Astrocyte (in vitro differentiated cells and primary cell): Measurements from ENCODE around the gene GSTT4. TPM values are rescaled to one million over a fixed set of nuclear protein-coding genes. Genes with fewer than 3 reads are reported as not detected.
"Not testable (repeated sequence)": the region's sequence is repeated elsewhere in the genome, so short reads cannot be mapped to it uniquely, and the experiment has no call there.

Experiments
- DNase-seq: peaks from one replicate; pipeline ENCODE4 v3.0.0-alpha.2; 2010; ENCODE audit warnings: low read depth
- FAIRE-seq: peaks from 2 replicates; lab custom pipeline; 2011; peaks lifted over from hg19 to GRCh38; lab: Jason Lieb, UNC
- H2AFZ ChIP-seq: 2 replicates; pipeline ENCODE4 v1.6.0; 2012; ENCODE audit warnings: low read depth, low read length, inconsistent platforms
- H3K27ac ChIP-seq: 2 replicates; pipeline ENCODE4 v1.5.1; 2011; ENCODE audit warnings: low read depth, low read length, inconsistent platforms
- H3K27me3 ChIP-seq: 2 replicates; pipeline ENCODE4 v1.6.0; 2011; ENCODE audit warnings: low read length, inconsistent platforms; ENCODE audit not compliant: insufficient read depth
- H3K36me3 ChIP-seq: 2 replicates; pipeline ENCODE4 v1.5.1; 2011; ENCODE audit warnings: low read length, inconsistent platforms; ENCODE audit not compliant: insufficient read depth
- H3K4me1 ChIP-seq: 2 replicates; pipeline ENCODE4 v1.5.1; 2011; ENCODE audit warnings: low read length, inconsistent platforms; ENCODE audit not compliant: insufficient read depth
- H3K4me2 ChIP-seq: 2 replicates; pipeline ENCODE4 v1.6.0; 2012; ENCODE audit warnings: low read length, inconsistent platforms
- H3K4me3 ChIP-seq: 2 replicates; pipeline ENCODE4 v1.5.1; 2011; ENCODE audit warnings: low read depth, mild to moderate bottlenecking, low read length, inconsistent platforms; ENCODE audit not compliant: insufficient read depth
- H3K79me2 ChIP-seq: 2 replicates; pipeline ENCODE4 v1.6.0; 2012; ENCODE audit warnings: mild to moderate bottlenecking, low read length, inconsistent platforms; ENCODE audit not compliant: insufficient read depth
- H3K9ac ChIP-seq: 2 replicates; pipeline ENCODE4 v1.6.0; 2012; ENCODE audit warnings: mild to moderate bottlenecking, low read length, inconsistent platforms
- H3K9me3 ChIP-seq: 2 replicates; pipeline ENCODE4 v1.5.1; 2012; ENCODE audit warnings: low read depth, mild to moderate bottlenecking, low read length, inconsistent platforms; ENCODE audit not compliant: insufficient read depth
- H4K20me1 ChIP-seq: 2 replicates; pipeline ENCODE4 v1.6.0; 2012; ENCODE audit warnings: low read length, inconsistent platforms; ENCODE audit not compliant: insufficient read depth
- H3K27ac Mint-ChIP-seq: one replicate; pipeline ENCODE4 v1.8.0; 2021; ENCODE audit warnings: mild to moderate bottlenecking, mixed read lengths; ENCODE audit not compliant: unreplicated experiment
- H3K27me3 Mint-ChIP-seq: one replicate; pipeline ENCODE4 v1.8.0; 2021; ENCODE audit warnings: low read depth, mixed read lengths; ENCODE audit not compliant: unreplicated experiment
- H3K36me3 Mint-ChIP-seq: one replicate; pipeline ENCODE4 v1.8.0; 2021; ENCODE audit warnings: low read depth, mixed read lengths; ENCODE audit not compliant: unreplicated experiment
- H3K4me1 Mint-ChIP-seq: one replicate; pipeline ENCODE4 v1.8.0; 2021; ENCODE audit warnings: low read depth, mixed read lengths; ENCODE audit not compliant: unreplicated experiment
- H3K4me3 Mint-ChIP-seq: one replicate; pipeline ENCODE4 v1.8.0; 2021; ENCODE audit warnings: mild to moderate bottlenecking, moderate library complexity, mixed read lengths; ENCODE audit not compliant: unreplicated experiment
- H3K9me3 Mint-ChIP-seq: one replicate; pipeline ENCODE4 v1.8.0; 2021; ENCODE audit warnings: mild to moderate bottlenecking, mixed read lengths; ENCODE audit not compliant: unreplicated experiment
- total RNA-seq: library from RNA; stranded (reverse); gene quantifications from 2 replicates; pipeline ENCODE4 v1.2.1, GENCODE V29; 2021

Gene GSTT4
- total RNA-seq, 1 donor from 2014 or later: not detected

DNA sequence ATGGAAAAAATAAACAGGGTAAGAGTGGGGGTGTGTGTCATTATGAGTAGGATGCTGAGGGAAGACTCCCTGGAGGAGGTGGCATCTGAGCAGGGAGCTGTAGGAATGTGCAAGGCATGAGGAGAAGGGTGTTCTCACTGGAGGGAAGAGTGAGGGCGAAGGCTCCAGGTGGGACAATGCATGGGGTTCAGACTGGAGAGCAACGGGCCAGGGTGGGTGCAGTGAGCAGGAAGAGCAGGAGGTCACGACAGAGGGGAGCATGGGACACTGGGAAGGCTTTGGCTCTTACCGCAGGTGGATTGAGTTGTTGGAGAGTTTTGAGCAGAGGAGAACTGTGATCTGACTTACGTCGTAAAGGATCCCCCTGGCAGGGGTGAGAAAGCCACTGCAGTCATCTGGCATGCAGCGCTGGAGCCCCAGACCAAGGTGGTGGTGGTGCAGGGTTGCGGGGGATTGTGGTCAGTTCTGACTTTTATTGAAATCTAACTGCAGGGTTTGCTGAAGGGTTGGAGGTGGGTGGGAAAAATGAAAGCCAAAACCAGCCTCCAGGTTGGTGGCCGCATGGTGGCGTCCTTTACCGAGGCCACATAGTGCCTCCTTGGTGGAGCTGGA, 52.4 kb downstream of the GSTT4 start:
- not testable (repeated sequence) for H3K27ac Mint-ChIP-seq, H3K9me3 Mint-ChIP-seq, H2AFZ ChIP-seq, H3K4me3 ChIP-seq, H3K79me2 ChIP-seq, H3K4me2 ChIP-seq, H3K4me1 Mint-ChIP-seq, H3K9me3 ChIP-seq, H4K20me1 ChIP-seq, H3K36me3 ChIP-seq, FAIRE-seq, H3K9ac ChIP-seq, H3K27ac ChIP-seq, DNase-seq, H3K27me3 ChIP-seq, H3K36me3 Mint-ChIP-seq, H3K4me1 ChIP-seq
- H3K4me3 Mint-ChIP-seq: peak overlapping the region; percentile 20
- H3K27me3 Mint-ChIP-seq: peaks cover 12% of the 10 kb centered on the region

DNA sequence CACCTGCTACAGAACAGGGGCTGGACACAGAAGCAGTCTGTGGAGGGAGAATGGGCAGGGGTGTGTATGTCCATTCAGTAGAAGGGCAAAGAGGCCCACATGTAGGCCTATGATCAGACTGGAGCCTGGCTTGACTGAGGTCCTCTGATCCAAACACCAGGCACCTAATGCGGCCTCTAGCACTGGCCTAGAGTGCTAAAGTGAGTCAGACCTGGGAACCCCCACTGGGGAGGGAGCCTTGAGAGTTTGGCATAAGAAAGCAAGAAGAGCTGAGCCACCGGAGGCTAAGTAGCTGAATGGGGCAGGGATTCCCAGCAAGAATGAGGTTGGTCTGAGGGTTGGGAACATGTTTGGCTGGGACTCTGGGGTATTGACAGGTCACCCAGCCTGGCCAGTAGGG, 53.9 kb downstream of the GSTT4 start:
- not testable (repeated sequence) for H3K27ac ChIP-seq, H3K36me3 ChIP-seq, H3K9me3 ChIP-seq, H3K36me3 Mint-ChIP-seq, H3K4me1 Mint-ChIP-seq, H3K4me1 ChIP-seq, H3K4me3 Mint-ChIP-seq, H3K4me3 ChIP-seq, H3K4me2 ChIP-seq, H3K79me2 ChIP-seq, H3K9ac ChIP-seq, H3K9me3 Mint-ChIP-seq, H3K27ac Mint-ChIP-seq, H4K20me1 ChIP-seq, DNase-seq, H3K27me3 ChIP-seq, H2AFZ ChIP-seq, FAIRE-seq
- peaks cover 10% of the 10 kb centered on the region for H3K27me3 Mint-ChIP-seq

- not testable (repeated sequence) for H3K79me2 ChIP-seq, H3K27me3 ChIP-seq, H2AFZ ChIP-seq, H3K9ac ChIP-seq, H3K9me3 ChIP-seq, H3K36me3 ChIP-seq, H3K27ac Mint-ChIP-seq, H3K9me3 Mint-ChIP-seq, H3K27ac ChIP-seq, H3K36me3 Mint-ChIP-seq, DNase-seq, H3K4me3 ChIP-seq, H3K4me1 ChIP-seq, FAIRE-seq, H4K20me1 ChIP-seq, H3K4me1 Mint-ChIP-seq, H3K27me3 Mint-ChIP-seq, H3K4me3 Mint-ChIP-seq, H3K4me2 ChIP-seq
Measured at GRCh38 chr22:23949764-23950163, 55.5 kb downstream of the GSTT4 start.

Other genes starting within 250 kb of the GSTT4 start
- 0.38 and 0.39 TPM in 2 replicates for gene C22orf15, start 242.5 kb downstream of the GSTT4 start, total RNA-seq
- 60.9 and 70.5 TPM in 2 replicates for gene CHCHD10, start 237.5 kb downstream of the GSTT4 start, total RNA-seq
- 12.2 and 23.7 TPM in 2 replicates for gene MMP11, start 232.6 kb downstream of the GSTT4 start, total RNA-seq
- 91.3 and 115 TPM in 2 replicates for gene SMARCB1, start 218.5 kb downstream of the GSTT4 start, total RNA-seq
- gene DERL3, start 166.4 kb downstream of the GSTT4 start, total RNA-seq: 0.70 and 0.82 TPM in 2 replicates
- gene SLC2A11, start 147.6 kb downstream of the GSTT4 start, total RNA-seq: 19.1 and 19.6 TPM in 2 replicates
- gene MIF, start 111.1 kb downstream of the GSTT4 start, total RNA-seq: 906 and 942 TPM in 2 replicates
- gene GSTT2B, start 44.3 kb downstream of the GSTT4 start, total RNA-seq: 4.2 and 4.9 TPM in 2 replicates
- 0.75 and 1.4 TPM in 2 replicates for gene DDTL, start 38.6 kb downstream of the GSTT4 start, total RNA-seq
- gene DDT, start 31.0 kb downstream of the GSTT4 start, total RNA-seq: 78.9 and 83.8 TPM in 2 replicates
- gene GSTT2, start 25.3 kb downstream of the GSTT4 start, total RNA-seq: not detected in 2 replicates
- 46.3 and 50.2 TPM in 2 replicates for gene CABIN1, start 5.9 kb upstream of the GSTT4 start, total RNA-seq
- 0.72 and 0.77 TPM in 2 replicates for gene SUSD2, start 176.0 kb upstream of the GSTT4 start, total RNA-seq
- gene GGT5, start 239.6 kb upstream of the GSTT4 start, total RNA-seq: 0.64 and 0.89 TPM in 2 replicates